SK-N-SH (cell line): ENCODE results near the gene LY6G6C. TPM values are rescaled to one million over a fixed set of nuclear protein-coding genes. Genes with fewer than 3 reads are reported as not detected.
A peak's percentile ranks its signal among the peaks of the same experiment; 100 is the strongest.

ENCODE experiments used
- CHD2 ChIP-seq: fragments of 150-350 bp; IDR thresholded peaks from 2 replicates; pipeline ENCODE4 v1.6.1; 2018; ENCODE audit warnings: low read length; ENCODE audit not compliant: partially characterized antibody
- CTCF ChIP-seq: fragments of 200-600 bp; sonication (generic); IDR thresholded peaks from 2 replicates; pipeline ENCODE4 v1.6.1; 2017; ENCODE audit warnings: antibody characterized with exemption, mild to moderate bottlenecking, moderate library complexity
- ELF1 ChIP-seq: IDR thresholded peaks from 2 replicates; pipeline ENCODE4 v1.4.0; 2012
- EP300 ChIP-seq, 2 experiments: IDR thresholded peaks; 2 replicates each; pipeline versions ENCODE4 v1.4.0 to v1.6.1; 2012; ENCODE audit warnings: borderline replicate concordance in 1 of 2, low read depth in 1 of 2, low read length in 1 of 2
- EZH2phosphoT487 ChIP-seq: fragments of 200-600 bp; sonication (generic); IDR thresholded peaks from 2 replicates; pipeline ENCODE4 v1.6.1; 2017; ENCODE audit warnings: low read depth, mixed run types, mild to moderate bottlenecking, antibody characterized with exemption, moderate library complexity, borderline replicate concordance
- FOSL2 ChIP-seq: IDR thresholded peaks from 2 replicates; pipeline ENCODE4 v1.4.0; 2012; ENCODE audit warnings: low read depth, mild to moderate bottlenecking, moderate library complexity, borderline replicate concordance
- FOXM1 ChIP-seq: IDR thresholded peaks from 2 replicates; pipeline ENCODE4 v1.4.0; 2012; ENCODE audit warnings: low read depth, mild to moderate bottlenecking
- GABPA ChIP-seq: IDR thresholded peaks from 2 replicates; pipeline ENCODE4 v1.4.0; 2012; ENCODE audit warnings: low read depth, mild to moderate bottlenecking
- GATA2 ChIP-seq: sonication (generic); formaldehyde crosslinking; IDR thresholded peaks from 2 replicates; pipeline ENCODE4 v1.5.0; 2020; ENCODE audit warnings: mild to moderate bottlenecking, missing genetic modification reagents
- JUND ChIP-seq: IDR thresholded peaks from 2 replicates; pipeline ENCODE4 v1.4.0; 2012
- PBX3 ChIP-seq: IDR thresholded peaks from 2 replicates; pipeline ENCODE4; 2012
- POLR2AphosphoS5 ChIP-seq: IDR thresholded peaks from 2 replicates; pipeline ENCODE4 v1.6.1; 2012; ENCODE audit warnings: low read depth, low read length
- RCOR1 ChIP-seq: fragments of 150-350 bp; IDR thresholded peaks from 2 replicates; pipeline ENCODE4 v1.6.1; 2017; ENCODE audit warnings: antibody characterized with exemption, low read length
- RFX5 ChIP-seq: IDR thresholded peaks from 2 replicates; pipeline ENCODE4 v1.6.1; 2012; ENCODE audit warnings: mild to moderate bottlenecking, improper control_type of control experiment, low read length
- RXRA ChIP-seq: IDR thresholded peaks from 2 replicates; pipeline ENCODE4 v1.4.0; 2012; ENCODE audit warnings: low read depth, mild to moderate bottlenecking, borderline replicate concordance
- SMC3 ChIP-seq: IDR thresholded peaks from 2 replicates; pipeline ENCODE4 v1.6.1; 2012; ENCODE audit warnings: low read depth, low read length, improper control_type of control experiment
- TAF1 ChIP-seq: IDR thresholded peaks from 2 replicates; pipeline ENCODE4 v1.6.1; 2012; ENCODE audit warnings: low read depth, mild to moderate bottlenecking, low read length, moderate library complexity, borderline replicate concordance
- TEAD4 ChIP-seq: IDR thresholded peaks from 2 replicates; pipeline ENCODE4 v1.4.0; 2012; ENCODE audit warnings: mild to moderate bottlenecking, borderline replicate concordance; ENCODE audit not compliant: insufficient read depth
- USF1 ChIP-seq: IDR thresholded peaks from 2 replicates; pipeline ENCODE4 v1.4.0; 2012; ENCODE audit warnings: low read depth, borderline replicate concordance
- YY1 ChIP-seq: IDR thresholded peaks from 2 replicates; pipeline ENCODE4 v1.4.0; 2012; ENCODE audit warnings: low read depth, mild to moderate bottlenecking
- polyA plus RNA-seq, 3 experiments: library from polyadenylated mRNA; depleted of rRNA; stranded (reverse); fragments of >200 nt; gene quantifications; 2 replicates each; pipeline ENCODE4 v1.2.3, GENCODE V29; 2012
- TF ChIP-seq, protein P1 (sequence below): fragments of 150-350 bp; IDR thresholded peaks from 2 replicates; pipeline ENCODE4 v1.6.1; 2016; ENCODE audit warnings: mild to moderate bottlenecking, low read depth, low read length
- TF ChIP-seq, protein P2 (sequence below): IDR thresholded peaks from 2 replicates; pipeline ENCODE4 v1.6.1; 2012; ENCODE audit warnings: mild to moderate bottlenecking, low read depth, low read length, moderate library complexity

The LY6G6C gene
- polyA plus RNA-seq, 1 of the 3 experiments (the other 2 are of a cell fraction) = not detected

DNA sequence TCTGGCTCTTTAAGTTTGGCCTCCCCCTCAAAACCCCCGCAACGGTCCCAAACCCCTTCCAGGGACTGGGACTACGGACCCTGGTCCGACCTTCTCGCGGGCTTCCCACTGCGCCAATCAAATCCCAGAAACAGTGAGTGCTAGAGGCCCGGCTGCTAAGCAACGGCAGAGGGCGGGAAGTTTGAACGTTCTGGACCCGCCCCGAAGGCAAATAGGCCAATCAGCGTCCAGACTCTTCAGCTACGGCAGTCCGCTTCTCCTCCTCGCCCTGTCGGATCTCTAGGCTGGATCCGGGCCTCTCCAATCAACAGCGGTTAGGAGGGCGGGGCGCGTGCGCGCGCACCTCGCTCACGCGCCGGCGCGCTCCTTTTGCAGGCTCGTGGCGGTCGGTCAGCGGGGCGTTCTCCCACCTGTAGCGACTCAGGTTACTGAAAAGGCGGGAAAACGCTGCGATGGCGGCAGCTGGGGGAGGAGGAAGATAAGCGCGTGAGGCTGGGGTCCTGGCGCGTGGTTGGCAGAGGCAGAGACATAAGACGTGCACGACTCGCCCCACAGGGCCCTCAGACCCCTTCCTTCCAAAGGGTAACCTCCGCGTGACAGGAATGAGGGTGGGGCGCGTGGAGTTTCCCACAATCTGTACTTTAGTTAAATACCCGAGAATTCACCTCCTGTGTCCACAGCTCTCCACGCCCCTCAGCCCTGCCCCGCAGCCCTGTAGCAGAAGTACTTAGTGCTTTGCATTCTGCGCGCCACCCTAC, 18.3 kb upstream of the LY6G6C start, which contains the start of gene MSH5 (continued):
- no peak for TF ChIP-seq EZH2phosphoT487
- TF ChIP-seq RFX5 = peak; percentile 84
- TF ChIP-seq TAF1 = peak; percentile 86
- no peak for TF ChIP-seq JUND
- no peak for TF ChIP-seq SMC3
- peak; percentile 73 for TF ChIP-seq POLR2AphosphoS5
- no peak for TF ChIP-seq RCOR1
- TF ChIP-seq CTCF = no peak
- TF ChIP-seq, protein P1, sequence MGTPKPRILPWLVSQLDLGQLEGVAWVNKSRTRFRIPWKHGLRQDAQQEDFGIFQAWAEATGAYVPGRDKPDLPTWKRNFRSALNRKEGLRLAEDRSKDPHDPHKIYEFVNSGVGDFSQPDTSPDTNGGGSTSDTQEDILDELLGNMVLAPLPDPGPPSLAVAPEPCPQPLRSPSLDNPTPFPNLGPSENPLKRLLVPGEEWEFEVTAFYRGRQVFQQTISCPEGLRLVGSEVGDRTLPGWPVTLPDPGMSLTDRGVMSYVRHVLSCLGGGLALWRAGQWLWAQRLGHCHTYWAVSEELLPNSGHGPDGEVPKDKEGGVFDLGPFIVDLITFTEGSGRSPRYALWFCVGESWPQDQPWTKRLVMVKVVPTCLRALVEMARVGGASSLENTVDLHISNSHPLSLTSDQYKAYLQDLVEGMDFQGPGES = peak; percentile 63
- no peak for TF ChIP-seq GATA2 (CRISPR knock-in tag)
- no peak for TF ChIP-seq FOSL2
- TF ChIP-seq, protein P2, sequence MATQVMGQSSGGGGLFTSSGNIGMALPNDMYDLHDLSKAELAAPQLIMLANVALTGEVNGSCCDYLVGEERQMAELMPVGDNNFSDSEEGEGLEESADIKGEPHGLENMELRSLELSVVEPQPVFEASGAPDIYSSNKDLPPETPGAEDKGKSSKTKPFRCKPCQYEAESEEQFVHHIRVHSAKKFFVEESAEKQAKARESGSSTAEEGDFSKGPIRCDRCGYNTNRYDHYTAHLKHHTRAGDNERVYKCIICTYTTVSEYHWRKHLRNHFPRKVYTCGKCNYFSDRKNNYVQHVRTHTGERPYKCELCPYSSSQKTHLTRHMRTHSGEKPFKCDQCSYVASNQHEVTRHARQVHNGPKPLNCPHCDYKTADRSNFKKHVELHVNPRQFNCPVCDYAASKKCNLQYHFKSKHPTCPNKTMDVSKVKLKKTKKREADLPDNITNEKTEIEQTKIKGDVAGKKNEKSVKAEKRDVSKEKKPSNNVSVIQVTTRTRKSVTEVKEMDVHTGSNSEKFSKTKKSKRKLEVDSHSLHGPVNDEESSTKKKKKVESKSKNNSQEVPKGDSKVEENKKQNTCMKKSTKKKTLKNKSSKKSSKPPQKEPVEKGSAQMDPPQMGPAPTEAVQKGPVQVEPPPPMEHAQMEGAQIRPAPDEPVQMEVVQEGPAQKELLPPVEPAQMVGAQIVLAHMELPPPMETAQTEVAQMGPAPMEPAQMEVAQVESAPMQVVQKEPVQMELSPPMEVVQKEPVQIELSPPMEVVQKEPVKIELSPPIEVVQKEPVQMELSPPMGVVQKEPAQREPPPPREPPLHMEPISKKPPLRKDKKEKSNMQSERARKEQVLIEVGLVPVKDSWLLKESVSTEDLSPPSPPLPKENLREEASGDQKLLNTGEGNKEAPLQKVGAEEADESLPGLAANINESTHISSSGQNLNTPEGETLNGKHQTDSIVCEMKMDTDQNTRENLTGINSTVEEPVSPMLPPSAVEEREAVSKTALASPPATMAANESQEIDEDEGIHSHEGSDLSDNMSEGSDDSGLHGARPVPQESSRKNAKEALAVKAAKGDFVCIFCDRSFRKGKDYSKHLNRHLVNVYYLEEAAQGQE = 0 out of 2 replicates have a peak, but pooled peaks have one; percentile 40
- no peak; the same call in 1 of the 2 replicates for TF ChIP-seq GABPA
- TF ChIP-seq PBX3 = peak; percentile 62
- TF ChIP-seq FOXM1 = peak; percentile 52; the same call in 1 of the 2 replicates
- no peak for TF ChIP-seq USF1
- no peak for TF ChIP-seq RXRA
- TF ChIP-seq CHD2 = peak; percentile 98
- TF ChIP-seq ELF1 = peak; percentile 28; the same call in 1 of the 2 replicates
- no peak for TF ChIP-seq YY1
- no peak for TF ChIP-seq EP300 (IDR thresholded peaks at IDR 0.05; ENCODE audit: borderline replicate concordance in 1 of 2, low read depth in 1 of 2, low read length in 1 of 2)
- TF ChIP-seq TEAD4 = 0 out of 2 replicates have a peak, but pooled peaks have one; percentile 11
